Liver (tissue), 9 donors: ENCODE data around the gene TVP23A. TPM values are rescaled to one million over a fixed set of nuclear protein-coding genes. Genes with fewer than 3 reads are reported as not detected.

Source experiments
- DNase-seq: peaks from one replicate; pipeline ENCODE4 v3.0.0-alpha.2; 2017; ENCODE audit warnings: low spot score
- H3K27ac ChIP-seq, 2 donors: one replicate each; pipeline ENCODE4 v1.7.0; 2013; ENCODE audit warnings: inconsistent platforms in 2 of 2, low read length in 2 of 2, control low read depth in 1 of 2, low read depth in 1 of 2, mild to moderate bottlenecking in 1 of 2
- H3K27me3 ChIP-seq, 4 donors: one replicate each; pipeline versions ENCODE4 v1.6.1 to v1.7.0; 2013; ENCODE audit warnings: low read length in 3 of 4, inconsistent platforms in 1 of 4, mild to moderate bottlenecking in 1 of 4, moderate library complexity in 1 of 4; ENCODE audit not compliant: control insufficient read depth in 4 of 4, insufficient read depth in 4 of 4
- H3K36me3 ChIP-seq, 4 donors: one replicate each; pipeline versions ENCODE4 v1.6.1 to v1.7.0; 2013; ENCODE audit warnings: low read length in 3 of 4, mild to moderate bottlenecking in 3 of 4, low read depth in 1 of 4, moderate library complexity in 1 of 4; ENCODE audit not compliant: control insufficient read depth in 4 of 4, insufficient read depth in 3 of 4
- H3K4me1 ChIP-seq, 4 donors: one replicate each; pipeline versions ENCODE4 v1.6.1 to v1.7.0; 2013; ENCODE audit warnings: low read length in 3 of 4, mild to moderate bottlenecking in 3 of 4, moderate library complexity in 1 of 4; ENCODE audit not compliant: control insufficient read depth in 4 of 4, insufficient read depth in 4 of 4
- H3K4me3 ChIP-seq, 3 donors: one replicate each; pipeline versions ENCODE4 v1.6.1 to v1.7.0; 2013; ENCODE audit warnings: low read length in 3 of 3, control low read depth in 1 of 3, low read depth in 1 of 3, mild to moderate bottlenecking in 1 of 3
- H3K9ac ChIP-seq, 2 donors: one replicate each; pipeline ENCODE4 v1.7.0; 2013; ENCODE audit warnings: low read length in 2 of 2, mild to moderate bottlenecking in 2 of 2, moderate library complexity in 2 of 2, control low read depth in 1 of 2, low read depth in 1 of 2
- H3K9me3 ChIP-seq, 4 donors: one replicate each; pipeline versions ENCODE4 v1.6.1 to v1.7.0; 2013; ENCODE audit warnings: low read length in 3 of 4; ENCODE audit not compliant: control insufficient read depth in 4 of 4
- ATF3 ChIP-seq: IDR thresholded peaks from 2 replicates; pipeline ENCODE4 v1.6.1; 2016; ENCODE audit warnings: antibody characterized with exemption
- CTCF ChIP-seq: fragments of 150-350 bp; IDR thresholded peaks from 2 replicates; pipeline ENCODE4 v1.5.1; 2017; ENCODE audit warnings: improper control_type of control experiment, low read depth, low read length; ENCODE audit not compliant: missing input control
- EGR1 ChIP-seq, 2 donors: IDR thresholded peaks; 2 replicates each; pipeline ENCODE4 v1.6.1; 2016 to 2018; ENCODE audit warnings: antibody characterized with exemption in 2 of 2, low read depth in 2 of 2
- FOXA2 ChIP-seq: IDR thresholded peaks from 2 replicates; pipeline ENCODE4 v1.6.1; 2016; ENCODE audit warnings: antibody characterized with exemption
- GABPA ChIP-seq, 2 donors: IDR thresholded peaks in 1 of 2; conservative IDR thresholded peaks in 1 of 2; 2 replicates each; pipeline ENCODE4 v1.6.1; 2016; ENCODE audit warnings: antibody characterized with exemption in 2 of 2, mild to moderate bottlenecking in 1 of 2, moderate library complexity in 1 of 2
- HNF4A ChIP-seq, 2 donors: conservative IDR thresholded peaks; 2 replicates each; pipeline ENCODE4 v1.6.1; 2016; ENCODE audit warnings: antibody characterized with exemption in 2 of 2, mild to moderate bottlenecking in 2 of 2
- HNF4G ChIP-seq: IDR thresholded peaks from 2 replicates; pipeline ENCODE4 v1.6.1; 2016; ENCODE audit warnings: antibody characterized with exemption
- JUND ChIP-seq, 2 donors: IDR thresholded peaks; 2 replicates each; pipeline ENCODE4 v1.6.1; 2016; ENCODE audit warnings: antibody characterized with exemption in 2 of 2
- MAX ChIP-seq: IDR thresholded peaks from 2 replicates; pipeline ENCODE4 v1.6.1; 2016; ENCODE audit warnings: antibody characterized with exemption
- NR2F2 ChIP-seq: IDR thresholded peaks from 2 replicates; pipeline ENCODE4 v1.6.1; 2016; ENCODE audit warnings: antibody characterized with exemption
- RAD21 ChIP-seq, 2 donors: IDR thresholded peaks; 2 replicates each; pipeline ENCODE4 v1.6.1; 2016; ENCODE audit warnings: antibody characterized with exemption in 2 of 2, mild to moderate bottlenecking in 2 of 2
- REST ChIP-seq: IDR thresholded peaks from 2 replicates; pipeline ENCODE4 v1.6.1; 2016; ENCODE audit warnings: antibody characterized with exemption, mild to moderate bottlenecking
- RXRA ChIP-seq, 2 donors: IDR thresholded peaks; 2 replicates each; pipeline ENCODE4 v1.6.1; 2017 to 2018; ENCODE audit warnings: antibody characterized with exemption in 2 of 2, mild to moderate bottlenecking in 1 of 2
- SP1 ChIP-seq: IDR thresholded peaks from 2 replicates; pipeline ENCODE4 v1.6.1; 2018; ENCODE audit warnings: antibody characterized with exemption, mild to moderate bottlenecking
- TAF1 ChIP-seq: conservative IDR thresholded peaks from 2 replicates; pipeline ENCODE4 v1.6.1; 2016; ENCODE audit warnings: antibody characterized with exemption, mild to moderate bottlenecking
- YY1 ChIP-seq: IDR thresholded peaks from 2 replicates; pipeline ENCODE4 v1.6.1; 2016; ENCODE audit warnings: antibody characterized with exemption, mild to moderate bottlenecking
- ZBTB33 ChIP-seq: IDR thresholded peaks from 2 replicates; pipeline ENCODE4 v1.6.1; 2016; ENCODE audit warnings: antibody characterized with exemption
- WGBS: extraction: QIAGEN DNeasy Blood & Tissue Kit; methylation state at CpG from one replicate; pipeline ENCODE4 v1.1.7; 2013; 5-methylcytosine and 5-hydroxymethylcytosine counted together
- polyA plus RNA-seq, 2 donors: library from polyadenylated mRNA; stranded (reverse) in 1 of 2; unstranded in 1 of 2; fragments of 200-250 nt in 1 of 2; fragments of >200 nt in 1 of 2; fragmentation: Nextera tagmentation in 1 of 2; extraction: Ambion mirVana in 1 of 2; gene quantifications; one replicate each; pipeline versions ENCODE4 v1.2.1 to v1.2.3, GENCODE V29; 2013 to 2015
- total RNA-seq, 2 donors: library from RNA; depleted of rRNA; stranded (reverse); fragments of >200 nt; gene quantifications; one replicate each; pipeline ENCODE4 v1.2.3, GENCODE V29; 2014
- donor health status: healthy.
- donor health status: healthy.
- donor health status: healthy.
- donor health status: healthy.
- donor health status: healthy.

TVP23A gene
- total and polyA plus RNA-seq, 4 donors = 0.09 to 0.32 (median 0.09) TPM; not detected in 1

- no peak for DNase-seq
- H3K36me3 ChIP-seq = no peaks in the 10 kb centered on the region
- 72% methylated on average over 13 of the region's 13 CpGs for WGBS
- H3K9ac ChIP-seq = no peak overlapping the region
- no peaks in the 10 kb centered on the region for H3K9me3 ChIP-seq
- H3K27ac ChIP-seq = no peak overlapping the region
- H3K4me1 ChIP-seq = peaks cover 15 to 30% (median 22%) of the 10 kb centered on the region in 4 donors
- no peaks in the 10 kb centered on the region for H3K27me3 ChIP-seq
- no peak for TF ChIP-seq YY1
- no peak for TF ChIP-seq HNF4G
- TF ChIP-seq EGR1 (IDR thresholded peaks at IDR 0.05; ENCODE audit: low read depth in 2 of 2) = no peak
- TF ChIP-seq HNF4A (conservative IDR thresholded peaks at IDR 0.05) = no peak
- TF ChIP-seq NR2F2 = no peak
- TF ChIP-seq REST = no peak
- TF ChIP-seq ATF3 = no peak
- TF ChIP-seq FOXA2 = no peak
- no peak for TF ChIP-seq SP1
- TF ChIP-seq JUND (IDR thresholded peaks at IDR 0.05) = no peak
- TF ChIP-seq RXRA (IDR thresholded peaks at IDR 0.05) = no peak
- TF ChIP-seq GABPA (IDR thresholded peaks at IDR 0.05 in 1 of 2, conservative IDR thresholded peaks at IDR 0.05 in 1 of 2) = no peak
- TF ChIP-seq MAX = no peak
- no peak for TF ChIP-seq RAD21 (IDR thresholded peaks at IDR 0.05)
- no peak for TF ChIP-seq TAF1
- no peak for TF ChIP-seq ZBTB33
- no peak for TF ChIP-seq CTCF
- no peak overlapping the region for H3K4me3 ChIP-seq
Measured at GRCh38 chr16:10824111-10824893, 5.7 kb upstream of the TVP23A start.
